ENCODE results near the gene CFAP53.
"Not testable (repeated sequence)": the region's sequence is repeated elsewhere in the genome, so short reads cannot be mapped to it uniquely, and the experiment has no call there.

The CFAP53 gene, protein sequence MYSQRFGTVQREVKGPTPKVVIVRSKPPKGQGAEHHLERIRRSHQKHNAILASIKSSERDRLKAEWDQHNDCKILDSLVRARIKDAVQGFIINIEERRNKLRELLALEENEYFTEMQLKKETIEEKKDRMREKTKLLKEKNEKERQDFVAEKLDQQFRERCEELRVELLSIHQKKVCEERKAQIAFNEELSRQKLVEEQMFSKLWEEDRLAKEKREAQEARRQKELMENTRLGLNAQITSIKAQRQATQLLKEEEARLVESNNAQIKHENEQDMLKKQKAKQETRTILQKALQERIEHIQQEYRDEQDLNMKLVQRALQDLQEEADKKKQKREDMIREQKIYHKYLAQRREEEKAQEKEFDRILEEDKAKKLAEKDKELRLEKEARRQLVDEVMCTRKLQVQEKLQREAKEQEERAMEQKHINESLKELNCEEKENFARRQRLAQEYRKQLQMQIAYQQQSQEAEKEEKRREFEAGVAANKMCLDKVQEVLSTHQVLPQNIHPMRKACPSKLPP

DNA sequence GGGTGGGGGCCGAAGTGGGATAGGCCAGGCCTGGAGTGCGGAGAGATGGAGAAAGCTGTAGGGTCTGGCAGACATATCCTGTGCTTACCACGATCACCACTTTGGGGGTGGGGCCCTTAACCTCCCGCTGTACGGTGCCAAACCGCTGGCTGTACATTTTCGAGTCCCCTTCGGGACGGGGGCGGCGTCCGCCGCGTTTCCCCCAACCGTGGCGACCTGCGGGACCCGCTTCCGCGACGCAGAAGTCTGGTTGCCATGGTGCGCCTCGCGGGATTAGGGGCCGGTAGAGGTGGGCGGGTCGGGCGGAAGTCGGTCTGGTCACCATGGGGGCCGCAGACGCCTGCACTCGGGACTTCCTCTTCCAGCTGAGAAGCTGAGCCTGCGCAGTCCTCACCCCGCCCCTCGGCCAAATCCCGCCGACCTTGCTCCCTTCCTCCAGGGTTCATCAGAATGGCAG lies at the start of gene CFAP53:
TSS of gene CFAP53 (minus strand) at position 248 of the 457 bp plus-strand sequence. CDS start at position 157, 91 bp downstream.
- Mint-ChIP-seq H3K4me1 (peaks cover 16% of the 10 kb centered on the region), H3K9me3 (no peaks in the 10 kb centered on the region), H3K36me3 (peaks cover 10% of the 10 kb centered on the region), H3K27me3 (no peaks in the 10 kb centered on the region), H3K27ac (peak within 1 kb of the TSS; percentile 90), H3K4me3 (peak within 1 kb of the TSS; percentile 95)
- peak; percentile 78 to 80 for DNase-seq (ENCODE audit: low spot score in 2 of 2)
- ATAC-seq (ENCODE audit: low read depth), result peak; percentile 83

GRCh38 chr18:50315100-50315871 lies 49.0 kb upstream of the CFAP53 start:
- no peaks in the 10 kb centered on the region for H3K9me3 Mint-ChIP-seq
- ATAC-seq (ENCODE audit: low read depth), result peak; percentile 79
- peaks cover 31% of the 10 kb centered on the region for H3K4me1 Mint-ChIP-seq
- H3K4me3 Mint-ChIP-seq, result peak overlapping the region; percentile 45
- DNase-seq (ENCODE audit: low spot score in 2 of 2), result no peak
- H3K27me3 Mint-ChIP-seq, result peaks cover 1% of the 10 kb centered on the region
- no peaks in the 10 kb centered on the region for H3K36me3 Mint-ChIP-seq
- H3K27ac Mint-ChIP-seq, result no peak overlapping the region

- H3K9me3 Mint-ChIP-seq, result no peaks in the 10 kb centered on the region
- no peak for ATAC-seq (ENCODE audit: low read depth)
- no peak overlapping the region for H3K4me3 Mint-ChIP-seq
- H3K27ac Mint-ChIP-seq, result no peak overlapping the region
- peaks cover 29% of the 10 kb centered on the region for H3K4me1 Mint-ChIP-seq
- no peak for DNase-seq (ENCODE audit: low spot score in 2 of 2)
- no peaks in the 10 kb centered on the region for H3K36me3 Mint-ChIP-seq
- peaks cover 1% of the 10 kb centered on the region for H3K27me3 Mint-ChIP-seq
Observed at GRCh38 chr18:50313873-50314460, 47.7 kb upstream of the CFAP53 start.

GRCh38 chr18:50313031-50313607 lies 46.8 kb upstream of the CFAP53 start:
- no peaks in the 10 kb centered on the region for H3K9me3 Mint-ChIP-seq
- H3K27ac Mint-ChIP-seq, result peak overlapping the region; percentile 80
- DNase-seq (ENCODE audit: low spot score in 2 of 2), result no peak
- no peaks in the 10 kb centered on the region for H3K36me3 Mint-ChIP-seq
- peaks cover 33% of the 10 kb centered on the region for H3K4me1 Mint-ChIP-seq
- ATAC-seq (ENCODE audit: low read depth), result no peak
- H3K27me3 Mint-ChIP-seq, result peaks cover 1% of the 10 kb centered on the region
- H3K4me3 Mint-ChIP-seq, result peak overlapping the region; percentile 6

GRCh38 chr18:50312296-50313030 lies 46.2 kb upstream of the CFAP53 start:
- Mint-ChIP-seq H3K27ac (peak overlapping the region; percentile 80), H3K4me3 (peak overlapping the region; percentile 56)
- peak; percentile 79 for ATAC-seq (ENCODE audit: low read depth)

GRCh38 chr18:50311650-50312049 lies 45.4 kb upstream of the CFAP53 start:
- Mint-ChIP-seq H3K4me1 (peaks cover 42% of the 10 kb centered on the region), H3K9me3 (no peaks in the 10 kb centered on the region), H3K27me3 (no peaks in the 10 kb centered on the region), H3K4me3 (no peak overlapping the region), H3K27ac (no peak overlapping the region), H3K36me3 (no peaks in the 10 kb centered on the region)
- DNase-seq (ENCODE audit: low spot score in 2 of 2) (no peak), ATAC-seq (ENCODE audit: low read depth) (no peak)

More at GRCh38 chr18:50312296-50313030, 46.2 kb upstream of the CFAP53 start:
- H3K36me3 Mint-ChIP-seq, result no peaks in the 10 kb centered on the region
- peak in 1 of 2 donors; percentile 26 for DNase-seq (ENCODE audit: low spot score in 2 of 2)
- H3K27me3 Mint-ChIP-seq, result peaks cover 1% of the 10 kb centered on the region
- H3K4me1 Mint-ChIP-seq, result peaks cover 38% of the 10 kb centered on the region
- H3K9me3 Mint-ChIP-seq, result no peaks in the 10 kb centered on the region

DNA sequence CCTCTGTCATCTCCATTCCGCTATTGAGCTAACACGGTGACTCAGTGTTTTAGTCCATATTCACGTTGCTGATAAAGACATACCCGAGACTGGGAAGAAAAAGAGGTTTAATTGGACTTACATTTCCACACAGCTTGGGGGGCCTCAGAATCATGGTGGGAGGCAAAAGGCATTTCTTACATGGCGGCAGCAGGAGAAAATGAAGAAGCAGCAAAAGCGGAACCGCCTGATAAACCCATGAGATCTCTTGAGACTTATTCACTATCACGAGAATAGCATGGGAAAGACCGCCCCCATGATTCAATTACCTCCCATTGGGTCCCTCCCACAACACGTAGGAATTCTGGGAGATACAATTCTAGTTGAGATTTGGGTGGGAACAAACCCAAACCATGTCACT lies 43.8 kb upstream of the CFAP53 start:
- peaks cover 33% of the 10 kb centered on the region for H3K4me1 Mint-ChIP-seq
- no peak for DNase-seq (ENCODE audit: low spot score in 2 of 2)
- no peak overlapping the region for H3K27ac Mint-ChIP-seq

DNA sequence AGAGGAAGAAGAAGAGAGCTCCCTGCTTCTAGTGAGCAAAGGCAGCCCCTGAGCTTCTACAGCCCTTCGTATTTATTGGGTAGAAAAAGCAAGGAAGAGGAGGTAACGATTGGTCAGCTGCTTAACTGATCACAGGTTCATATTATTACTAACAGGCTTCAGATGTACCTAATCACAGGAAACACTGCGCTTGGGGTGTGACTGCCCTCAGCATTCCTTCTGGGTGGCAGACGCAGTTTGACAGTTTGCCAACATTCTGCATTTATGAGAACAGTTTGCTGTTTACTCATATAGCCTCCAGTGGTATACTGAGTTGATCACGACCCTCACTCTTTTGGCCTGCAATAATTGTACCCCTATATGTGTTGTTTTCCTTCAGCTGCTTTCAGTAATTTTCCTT lies 42.6 kb upstream of the CFAP53 start:
- ATAC-seq (ENCODE audit: low read depth); H3K9me3 Mint-ChIP-seq; H3K27ac Mint-ChIP-seq; H3K27me3 Mint-ChIP-seq; H3K36me3 Mint-ChIP-seq; DNase-seq (ENCODE audit: low spot score in 2 of 2): not testable (repeated sequence)
- H3K4me1 Mint-ChIP-seq, result peaks cover 27% of the 10 kb centered on the region
- H3K4me3 Mint-ChIP-seq, result peak overlapping the region; percentile 89

More for the DNA sequence above, 43.8 kb upstream of the CFAP53 start:
- Mint-ChIP-seq H3K4me3 (no peak overlapping the region), H3K27me3 (no peaks in the 10 kb centered on the region), H3K9me3 (no peaks in the 10 kb centered on the region), H3K36me3 (no peaks in the 10 kb centered on the region)
- no peak for ATAC-seq (ENCODE audit: low read depth)

DNA sequence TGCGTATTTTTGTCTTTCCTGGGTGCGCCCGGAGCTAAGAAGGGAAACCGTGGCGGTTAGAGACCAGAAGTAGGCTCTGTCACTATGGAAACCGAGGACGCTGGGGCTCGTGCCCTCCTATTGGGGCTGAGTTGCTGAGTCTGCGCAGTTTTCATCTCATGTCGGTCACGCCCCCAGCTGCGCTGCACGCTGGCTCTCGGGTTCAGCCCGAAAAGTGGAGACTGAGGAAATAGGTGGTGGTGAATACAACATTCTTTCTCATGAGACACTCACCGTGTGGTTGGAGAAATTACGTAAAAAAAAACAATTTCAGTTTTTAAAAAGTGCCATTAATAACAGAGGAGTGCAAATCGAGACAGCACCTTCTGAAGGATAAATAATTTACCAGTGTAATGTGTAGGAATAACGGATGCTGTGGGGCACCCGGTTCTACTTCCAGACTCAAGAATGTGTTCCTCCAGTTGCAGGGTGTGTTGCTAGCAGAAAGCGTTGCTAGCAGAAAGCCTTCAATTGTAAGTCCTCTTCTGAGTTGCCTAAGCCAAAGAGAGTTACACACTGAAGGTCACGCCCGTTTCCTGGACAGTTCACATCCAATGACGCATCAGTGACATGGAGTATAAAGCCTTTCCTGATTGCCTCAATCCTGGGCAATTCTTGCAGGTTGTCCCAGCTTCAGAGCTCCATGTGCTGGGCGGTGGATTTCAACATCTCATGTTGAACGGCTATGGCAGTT lies 41.6 kb upstream of the CFAP53 start:
- Mint-ChIP-seq H3K4me1 (peaks cover 21% of the 10 kb centered on the region), H3K27me3 (no peaks in the 10 kb centered on the region)
- peak; percentile 98 for ATAC-seq (ENCODE audit: low read depth)

GRCh38 chr18:50307400-50307737 lies 41.1 kb upstream of the CFAP53 start:
- DNase-seq (ENCODE audit: low spot score in 2 of 2), result no peak
- Mint-ChIP-seq H3K27me3 (no peaks in the 10 kb centered on the region), H3K36me3 (no peaks in the 10 kb centered on the region), H3K4me1 (peaks cover 18% of the 10 kb centered on the region), H3K4me3 (peak overlapping the region; percentile 89), H3K27ac (peak overlapping the region; percentile 10), H3K9me3 (no peaks in the 10 kb centered on the region)
- peak; percentile 6 for ATAC-seq (ENCODE audit: low read depth)

More for the DNA sequence above, 41.6 kb upstream of the CFAP53 start:
- DNase-seq (ENCODE audit: low spot score in 2 of 2), result peak; percentile 74 to 80
- Mint-ChIP-seq H3K4me3 (peak overlapping the region; percentile 89), H3K36me3 (no peaks in the 10 kb centered on the region), H3K27ac (peak overlapping the region; percentile 10), H3K9me3 (no peaks in the 10 kb centered on the region)

DNA sequence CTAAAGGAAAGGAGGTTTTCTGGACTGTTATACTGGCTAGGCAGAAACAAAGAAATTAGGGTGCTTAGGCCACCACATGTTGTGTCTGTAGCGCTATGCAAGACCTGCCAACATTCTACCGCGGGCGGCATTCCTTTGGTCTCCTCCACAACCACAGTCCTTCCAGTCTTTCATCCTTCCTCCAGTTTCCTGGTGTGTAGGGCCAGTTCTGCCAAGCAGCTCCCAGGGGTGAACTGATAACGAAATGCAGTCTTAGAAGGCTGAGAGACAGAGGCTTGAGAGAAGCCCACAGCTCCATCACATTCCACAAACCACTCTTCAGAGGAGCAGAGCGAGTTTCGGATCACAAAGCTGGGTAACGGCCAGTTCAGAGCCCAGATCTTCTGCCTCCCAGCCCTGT lies 40.6 kb upstream of the CFAP53 start:
- Mint-ChIP-seq H3K4me3 (peak overlapping the region; percentile 89), H3K9me3 (no peaks in the 10 kb centered on the region), H3K27me3 (no peaks in the 10 kb centered on the region), H3K4me1 (peaks cover 18% of the 10 kb centered on the region), H3K36me3 (no peaks in the 10 kb centered on the region), H3K27ac (peak overlapping the region; percentile 10)
- no peak for DNase-seq (ENCODE audit: low spot score in 2 of 2)
- no peak for ATAC-seq (ENCODE audit: low read depth)

GRCh38 chr18:50301074-50301473 lies 34.8 kb upstream of the CFAP53 start:
- no peak overlapping the region for H3K27ac Mint-ChIP-seq
- ATAC-seq (ENCODE audit: low read depth), result no peak
- no peaks in the 10 kb centered on the region for H3K9me3 Mint-ChIP-seq
- H3K4me3 Mint-ChIP-seq, result no peak overlapping the region
- no peak for DNase-seq (ENCODE audit: low spot score in 2 of 2)
- peaks cover 3% of the 10 kb centered on the region for H3K27me3 Mint-ChIP-seq
- H3K36me3 Mint-ChIP-seq, result no peaks in the 10 kb centered on the region
- peaks cover 9% of the 10 kb centered on the region for H3K4me1 Mint-ChIP-seq

Measured in memory B cell (primary cell).